ENCODE results near the gene NEGR1.

- TF ChIP-seq MAX (IDR thresholded peaks at IDR 0.05) (no peak), POLR2AphosphoS5 (IDR thresholded peaks at IDR 0.05; ENCODE audit: low read depth, low read length) (no peak), CTCF (IDR thresholded peaks at IDR 0.05 in 2 of 3, conservative IDR thresholded peaks at IDR 0.05 in 1 of 3; ENCODE audit: borderline replicate concordance in 1 of 3, insufficient read depth in 1 of 3, low read depth in 2 of 3, low read length in 2 of 3) (no peak), SP1 (IDR thresholded peaks at IDR 0.05; ENCODE audit: low read depth) (no peak), ZNF274 (IDR thresholded peaks at IDR 0.05; ENCODE audit: low read depth, low read length) (no peak), TCF7L2 (IDR thresholded peaks at IDR 0.05; ENCODE audit: borderline replicate concordance, extremely low read depth, insufficient read depth, insufficient read length) (no peak), POLR2A (IDR thresholded peaks at IDR 0.05; ENCODE audit: borderline replicate concordance, extremely low read depth, insufficient read depth, insufficient read length) (no peak), CEBPB (IDR thresholded peaks at IDR 0.05; ENCODE audit: low read depth) (no peak), ATF3 (IDR thresholded peaks at IDR 0.05) (no peak), YY1 (IDR thresholded peaks at IDR 0.05; ENCODE audit: extremely low read depth, insufficient replicate concordance, low read depth, low read length) (no peak), EZH2 (IDR thresholded peaks at IDR 0.05) (no peak), EZH2phosphoT487 (IDR thresholded peaks at IDR 0.05; ENCODE audit: borderline replicate concordance) (no peak), EGR1 (IDR thresholded peaks at IDR 0.05; ENCODE audit: low read depth) (no peak), RAD21 (IDR thresholded peaks at IDR 0.05; ENCODE audit: low read depth) (no peak)
Observed at GRCh38 chr1:71717186-71717585, 565.2 kb downstream of the NEGR1 start.
